Measurements from ENCODE around the gene CYB5D1.

CYB5D1 gene

GRCh38 chr17:7833795-7834541 is 23.8 kb upstream of the CYB5D1 start, which contains the start of gene KDM6B:
Gene KDM6B, plus strand, starts transcription at chr17:7834217. Its CDS starts 11,338 bp downstream, at chr17:7845555.
- DNase-seq (ENCODE audit: low read depth) = no peak

GRCh38 chr17:7834542-7834956 is 23.3 kb upstream of the CYB5D1 start:
- no peak for DNase-seq (ENCODE audit: low read depth)

GRCh38 chr17:7834957-7835813 is 22.6 kb upstream of the CYB5D1 start:
- peak; percentile 84 for DNase-seq (ENCODE audit: low read depth)

- DNase-seq (ENCODE audit: low read depth) = no peak
Observed at GRCh38 chr17:7835814-7836595, 21.8 kb upstream of the CYB5D1 start.

- DNase-seq (ENCODE audit: low read depth) = no peak
Observed at GRCh38 chr17:7836596-7837407, 21.0 kb upstream of the CYB5D1 start.

GRCh38 chr17:7837408-7838088 is 20.3 kb upstream of the CYB5D1 start:
- no peak for DNase-seq (ENCODE audit: low read depth)

- DNase-seq (ENCODE audit: low read depth) = no peak
Observed at GRCh38 chr17:7838090-7839075, 19.4 kb upstream of the CYB5D1 start.

GRCh38 chr17:7839190-7839875 is 18.5 kb upstream of the CYB5D1 start:
- DNase-seq (ENCODE audit: low read depth) = no peak

- DNase-seq (ENCODE audit: low read depth) = no peak
Observed at GRCh38 chr17:7839876-7840261, 17.9 kb upstream of the CYB5D1 start.

GRCh38 chr17:7840441-7840840 is 17.4 kb upstream of the CYB5D1 start:
- DNase-seq (ENCODE audit: low read depth) = no peak

- no peak for DNase-seq (ENCODE audit: low read depth)
Observed at GRCh38 chr17:7840875-7841274, 16.9 kb upstream of the CYB5D1 start.

- no peak for DNase-seq (ENCODE audit: low read depth)
Observed at GRCh38 chr17:7841396-7841914, 16.3 kb upstream of the CYB5D1 start.

GRCh38 chr17:7841915-7842379 is 15.9 kb upstream of the CYB5D1 start:
- no peak for DNase-seq (ENCODE audit: low read depth)

- DNase-seq (ENCODE audit: low read depth) = peak; percentile 88
Observed at GRCh38 chr17:7842380-7843256, 15.2 kb upstream of the CYB5D1 start.

- DNase-seq (ENCODE audit: low read depth) = no peak
Observed at GRCh38 chr17:7843257-7843535, 14.6 kb upstream of the CYB5D1 start.

- DNase-seq (ENCODE audit: low read depth) = no peak
Observed at GRCh38 chr17:7843536-7844291, 14.1 kb upstream of the CYB5D1 start.
